ENCODE data around the gene PTGES3L. TPM values are rescaled to one million over a fixed set of nuclear protein-coding genes. Genes with fewer than 3 reads are reported as not detected.
A peak's percentile ranks its signal among the peaks of the same experiment; 100 is the strongest.
"Not testable (repeated sequence)": the region's sequence is repeated elsewhere in the genome, so short reads cannot be mapped to it uniquely, and the experiment has no call there.

PTGES3L gene
- total RNA-seq, 3 donors from 2014 or later, result 0.44 to 0.66 TPM; not detected in 1

DNA sequence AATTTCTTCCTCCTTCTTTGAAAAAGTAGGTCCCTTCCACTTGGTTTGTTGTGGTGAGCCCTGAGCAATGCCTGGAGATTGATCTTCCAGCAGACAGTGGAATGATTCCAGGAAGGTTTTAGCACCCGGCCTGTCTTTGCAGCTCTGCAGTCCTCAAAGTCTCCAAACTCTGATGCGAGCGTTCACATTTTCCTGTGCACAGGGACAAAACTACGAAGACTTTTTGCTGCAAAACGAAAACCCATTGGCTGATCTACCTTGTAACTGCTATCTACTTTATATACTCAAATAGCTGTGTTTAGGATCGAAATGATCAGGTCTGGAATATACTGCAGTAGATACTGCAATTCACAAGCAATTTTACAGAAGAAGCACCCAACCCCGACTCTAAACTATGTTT is 57.6 kb downstream of the PTGES3L start:
- Histone ChIP-seq H3K36me3 (no peaks in the 10 kb centered on the region), H3K4me1 (no peaks in the 10 kb centered on the region), H3K27ac (no peak overlapping the region), H3K4me3 (no peak overlapping the region), H3K27me3 (no peaks in the 10 kb centered on the region), H3K9me3 (no peaks in the 10 kb centered on the region)
- no peak for DNase-seq (ENCODE audit: low spot score in 2 of 2)
- intact Hi-C loops (cut with DNase I; ENCODE audit: low total_unique reads), result no loop called here
- TF ChIP-seq, protein P1, sequence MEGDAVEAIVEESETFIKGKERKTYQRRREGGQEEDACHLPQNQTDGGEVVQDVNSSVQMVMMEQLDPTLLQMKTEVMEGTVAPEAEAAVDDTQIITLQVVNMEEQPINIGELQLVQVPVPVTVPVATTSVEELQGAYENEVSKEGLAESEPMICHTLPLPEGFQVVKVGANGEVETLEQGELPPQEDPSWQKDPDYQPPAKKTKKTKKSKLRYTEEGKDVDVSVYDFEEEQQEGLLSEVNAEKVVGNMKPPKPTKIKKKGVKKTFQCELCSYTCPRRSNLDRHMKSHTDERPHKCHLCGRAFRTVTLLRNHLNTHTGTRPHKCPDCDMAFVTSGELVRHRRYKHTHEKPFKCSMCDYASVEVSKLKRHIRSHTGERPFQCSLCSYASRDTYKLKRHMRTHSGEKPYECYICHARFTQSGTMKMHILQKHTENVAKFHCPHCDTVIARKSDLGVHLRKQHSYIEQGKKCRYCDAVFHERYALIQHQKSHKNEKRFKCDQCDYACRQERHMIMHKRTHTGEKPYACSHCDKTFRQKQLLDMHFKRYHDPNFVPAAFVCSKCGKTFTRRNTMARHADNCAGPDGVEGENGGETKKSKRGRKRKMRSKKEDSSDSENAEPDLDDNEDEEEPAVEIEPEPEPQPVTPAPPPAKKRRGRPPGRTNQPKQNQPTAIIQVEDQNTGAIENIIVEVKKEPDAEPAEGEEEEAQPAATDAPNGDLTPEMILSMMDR (IDR thresholded peaks at IDR 0.05), result no peak
- no peak for TF ChIP-seq POLR2AphosphoS5 (IDR thresholded peaks at IDR 0.05)
- TF ChIP-seq POLR2A (IDR thresholded peaks at IDR 0.05), result no peak

DNA sequence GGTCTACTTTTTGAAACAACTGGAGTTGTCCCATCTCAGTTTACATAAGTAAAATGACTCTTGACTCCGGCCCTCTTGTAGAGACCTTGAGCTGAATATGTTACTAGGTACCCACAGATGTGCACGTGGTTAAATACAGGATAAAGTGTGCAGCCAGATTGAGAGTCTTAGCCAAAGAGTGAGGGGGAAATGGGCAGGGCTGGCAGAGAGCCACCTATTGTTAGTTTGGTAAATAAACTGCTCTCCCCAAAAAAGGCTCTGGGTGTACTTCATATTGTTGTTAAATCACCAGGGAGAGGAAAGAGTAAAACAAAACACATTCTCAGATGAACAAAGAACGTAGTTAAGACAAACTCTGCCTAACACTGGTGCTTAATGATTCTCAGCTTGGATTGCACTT is 59.0 kb downstream of the PTGES3L start:
- Histone ChIP-seq H3K27ac (peak overlapping the region in 1 of 2 donors; percentile 26), H3K36me3 (no peaks in the 10 kb centered on the region), H3K9me3 (no peaks in the 10 kb centered on the region), H3K27me3 (no peaks in the 10 kb centered on the region), H3K4me1 (no peaks in the 10 kb centered on the region), H3K4me3 (no peak overlapping the region)
- intact Hi-C loops (cut with DNase I; ENCODE audit: low total_unique reads), result no loop called here
- no peak for DNase-seq (ENCODE audit: low spot score in 2 of 2)
- TF ChIP-seq, protein P1 (IDR thresholded peaks at IDR 0.05), result no peak
- peak in 1 of 3 donors; percentile 15 for TF ChIP-seq POLR2AphosphoS5 (IDR thresholded peaks at IDR 0.05)

DNA sequence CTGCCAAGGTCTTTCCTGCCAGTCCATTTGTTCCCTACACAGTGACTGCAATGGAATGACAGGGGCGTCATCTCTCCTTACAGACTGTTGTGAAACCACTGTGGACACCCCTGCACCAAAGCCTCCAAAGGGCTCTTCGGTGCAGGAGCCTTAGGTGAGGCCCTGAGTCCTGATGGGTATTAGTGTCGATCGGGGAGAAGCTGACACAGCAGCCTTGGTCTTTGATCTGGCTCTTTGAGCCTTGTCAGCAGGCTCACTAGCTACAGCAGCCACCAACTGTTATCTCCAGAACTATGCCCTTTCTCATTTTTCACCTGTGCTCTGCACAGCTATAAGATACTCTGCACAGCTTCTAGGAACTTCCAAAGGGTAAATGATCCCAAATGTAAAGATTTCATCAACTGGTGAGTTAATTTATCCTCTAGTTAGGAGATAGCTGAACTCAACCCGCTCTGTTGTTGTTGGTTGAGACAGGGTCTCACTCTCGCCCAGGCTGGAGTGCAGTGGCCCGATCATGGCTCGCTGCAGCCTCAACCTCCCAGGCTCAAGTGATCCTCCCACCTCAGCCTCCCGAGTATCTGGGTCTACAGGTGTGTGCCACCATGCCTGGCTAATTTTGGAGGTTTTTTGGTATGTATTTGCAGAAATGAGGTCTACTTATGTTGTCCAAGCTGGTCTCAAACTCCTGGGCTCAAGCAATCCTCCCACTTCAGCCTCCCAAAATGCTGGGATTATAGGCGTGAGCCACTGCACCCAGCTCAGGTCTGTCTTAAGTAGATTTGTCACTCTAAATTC is 59.6 kb downstream of the PTGES3L start:
- no peaks in the 10 kb centered on the region for H3K9me3 ChIP-seq
- H3K27me3 ChIP-seq, result no peaks in the 10 kb centered on the region
- no peaks in the 10 kb centered on the region for H3K4me1 ChIP-seq
- intact Hi-C loops (cut with DNase I; ENCODE audit: low total_unique reads), result no loop called here
- no peaks in the 10 kb centered on the region for H3K36me3 ChIP-seq
- no peak overlapping the region for H3K4me3 ChIP-seq
- TF ChIP-seq POLR2AphosphoS5 (IDR thresholded peaks at IDR 0.05), result no peak
- no peak for TF ChIP-seq POLR2A (IDR thresholded peaks at IDR 0.05)
- TF ChIP-seq, protein P1 (IDR thresholded peaks at IDR 0.05), result no peak
- peak overlapping the region in 1 of 2 donors; percentile 26 for H3K27ac ChIP-seq
- DNase-seq (ENCODE audit: low spot score in 2 of 2), result no peak

DNA sequence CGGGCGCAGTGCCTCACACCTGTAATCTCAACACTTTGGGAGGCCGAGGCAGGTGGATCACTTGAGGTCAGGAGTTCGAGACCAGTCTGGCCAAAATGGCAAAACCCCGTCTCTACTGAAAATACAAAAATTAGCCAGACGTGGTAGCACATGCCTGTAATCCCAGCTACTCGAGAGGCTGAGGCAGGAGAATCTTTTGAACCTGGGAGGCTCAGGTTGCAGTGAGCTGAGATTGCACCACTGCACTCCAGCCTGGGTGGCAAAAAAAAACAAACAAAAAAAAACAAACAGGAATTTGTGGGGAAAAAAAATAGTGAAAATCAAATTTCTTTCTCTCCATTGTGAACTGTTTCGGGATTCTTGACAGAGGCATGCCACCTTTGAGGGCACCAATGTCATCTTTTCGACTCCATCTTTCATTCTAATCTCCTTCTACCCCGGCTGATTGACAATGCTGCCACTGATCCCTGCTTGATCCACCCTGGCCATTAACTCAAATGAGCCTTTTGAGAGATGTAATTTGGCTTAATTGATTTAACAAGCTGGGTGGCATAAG is 60.3 kb downstream of the PTGES3L start:
- H3K36me3 ChIP-seq; H3K27me3 ChIP-seq; H3K27ac ChIP-seq; DNase-seq (ENCODE audit: low spot score in 2 of 2); intact Hi-C loops (cut with DNase I; ENCODE audit: low total_unique reads); H3K9me3 ChIP-seq; H3K4me3 ChIP-seq; H3K4me1 ChIP-seq: not testable (repeated sequence)

DNA sequence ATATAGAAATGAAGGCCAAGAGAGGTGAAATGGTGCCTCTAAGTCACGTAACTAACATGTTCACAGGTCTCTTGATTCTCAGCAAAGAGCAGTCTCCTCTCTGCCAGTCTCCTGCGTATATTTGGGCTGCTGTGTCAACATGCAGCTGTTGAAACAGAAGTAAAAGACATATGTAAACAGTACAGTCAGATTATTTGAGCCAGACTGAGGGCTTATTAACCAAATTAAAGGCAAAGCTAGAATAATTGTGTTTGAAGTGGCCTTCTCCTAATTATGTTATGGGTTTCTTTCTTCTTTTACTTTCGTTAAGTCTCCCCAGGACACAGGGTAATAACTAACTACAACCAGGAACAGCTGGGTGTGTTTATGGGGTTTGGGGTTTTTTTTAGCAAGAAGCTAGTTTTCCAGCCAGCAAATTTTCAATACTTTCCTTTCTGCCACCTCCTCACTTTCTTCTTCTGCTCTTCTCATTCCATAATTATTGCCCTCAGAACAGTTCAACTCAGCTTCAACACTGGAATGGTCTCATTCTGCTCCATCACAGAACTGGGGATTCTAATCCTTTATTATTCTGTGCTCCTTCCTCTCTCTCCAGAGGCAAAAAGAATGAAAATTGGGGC is 60.9 kb downstream of the PTGES3L start:
- intact Hi-C loops (cut with DNase I; ENCODE audit: low total_unique reads), result no loop called here
- Histone ChIP-seq H3K36me3 (no peaks in the 10 kb centered on the region), H3K4me1 (no peaks in the 10 kb centered on the region), H3K4me3 (no peak overlapping the region), H3K9me3 (no peaks in the 10 kb centered on the region), H3K27me3 (no peaks in the 10 kb centered on the region), H3K27ac (no peak overlapping the region)
- TF ChIP-seq, protein P1 (IDR thresholded peaks at IDR 0.05), result no peak
- no peak for TF ChIP-seq POLR2A (IDR thresholded peaks at IDR 0.05)
- TF ChIP-seq POLR2AphosphoS5 (IDR thresholded peaks at IDR 0.05), result no peak
- DNase-seq (ENCODE audit: low spot score in 2 of 2), result no peak

Other genes starting within 250 kb of the PTGES3L start
- 10 to 100 TPM; 50.8 to 91.1 (median 70.1) TPM for gene EZH1, start 235.0 kb downstream of the PTGES3L start, total RNA-seq
- gene RAMP2, start 218.9 kb downstream of the PTGES3L start, total RNA-seq, result 100 to 1,000 TPM in 1 of 3 donors, 10 to 100 TPM in 2; 17.9 to 245 (median 29.5) TPM
- 10 to 100 TPM; 53.4 to 70.4 (median 61.9) TPM for gene VPS25, start 206.6 kb downstream of the PTGES3L start, total RNA-seq
- gene WNK4, start 199.5 kb downstream of the PTGES3L start, total RNA-seq, result 1 to 10 TPM in 1 of 3 donors, under 1 TPM in 2; 0.16 to 4.1 (median 0.66) TPM
- gene COA3, start 181.4 kb downstream of the PTGES3L start, total RNA-seq, result 10 to 100 TPM; 52.6 to 74.1 (median 72.8) TPM
- under 1 TPM in 1 of 3 donors, not detected in 2; 0.59 TPM for gene CNTD1, start 181.2 kb downstream of the PTGES3L start, total RNA-seq
- gene BECN1, start 155.8 kb downstream of the PTGES3L start, total RNA-seq, result 100 to 1,000 TPM in 1 of 3 donors, 10 to 100 TPM in 2; 88.5 to 139 (median 89.0) TPM
- 10 to 100 TPM; 59.3 to 74.7 (median 73.9) TPM for gene PSME3, start 146.7 kb downstream of the PTGES3L start, total RNA-seq
- gene AOC2, start 135.5 kb downstream of the PTGES3L start, total RNA-seq, result 10 to 100 TPM in 1 of 3 donors, 1 to 10 TPM in 2; 1.8 to 11.8 (median 2.3) TPM
- gene AOC3, start 128.9 kb downstream of the PTGES3L start, total RNA-seq, result 100 to 1,000 TPM in 1 of 3 donors, 10 to 100 TPM in 2; 16.2 to 247 (median 25.6) TPM
- gene G6PC1, start 79.3 kb downstream of the PTGES3L start, total RNA-seq, result not detected
- gene AARSD1, start 15.6 kb downstream of the PTGES3L start, total RNA-seq, result 10 to 100 TPM; 25.3 to 34.7 (median 26.5) TPM
- 10 to 100 TPM in 2 of 3 donors, 1 to 10 TPM in 1; 8.6 to 25.8 (median 22.3) TPM for gene RUNDC1, start 485 bp upstream of the PTGES3L start, total RNA-seq
- 1,000 to 10,000 TPM; 1,150 to 3,519 (median 1,958) TPM for gene RPL27, start 18.3 kb upstream of the PTGES3L start, total RNA-seq
- gene IFI35, start 26.7 kb upstream of the PTGES3L start, total RNA-seq, result 10 to 100 TPM; 16.2 to 42.3 (median 31.0) TPM
- gene VAT1, start 42.3 kb upstream of the PTGES3L start, total RNA-seq, result 100 to 1,000 TPM; 125 to 402 (median 173) TPM
- gene RND2, start 45.2 kb upstream of the PTGES3L start, total RNA-seq, result 1 to 10 TPM in 2 of 3 donors, under 1 TPM in 1; 0.16 to 2.0 (median 1.3) TPM
- gene BRCA1, start 145.3 kb upstream of the PTGES3L start, total RNA-seq, result 1 to 10 TPM; 5.2 to 8.9 (median 7.4) TPM
- 100 to 1,000 TPM in 1 of 3 donors, 10 to 100 TPM in 2; 90.1 to 131 (median 92.1) TPM for gene NBR1, start 191.1 kb upstream of the PTGES3L start, total RNA-seq
- 1 to 10 TPM; 5.9 to 9.1 (median 7.9) TPM for gene TMEM106A, start 231.8 kb upstream of the PTGES3L start, total RNA-seq
- gene CCDC200, start 248.5 kb upstream of the PTGES3L start, total RNA-seq, result not detected